Endothelial cell of umbilical vein (primary cell): ENCODE results near the gene COL16A1. TPM values are rescaled to one million over a fixed set of nuclear protein-coding genes. Genes with fewer than 3 reads are reported as not detected.

Experiments
- BruUV-seq: library from RNA; stranded (reverse); fragments of 400-500 nt; replicated peaks from 2 replicates; lab custom pipeline; 2021; lab: Mats Ljungman, UMichigan
- CTCF ChIA-PET: fragments of 300-600, 350-600 bp; sonication (Branson Sonifier 250); formaldehyde crosslinking; loops from one replicate; lab custom pipeline; 2021; ENCODE audit warnings: antibody characterized with exemption, inconsistent platforms; lab: Charles Lee
- POLR2A ChIA-PET: fragments of 300-600, 350-600 bp; sonication (Branson Sonifier 250); formaldehyde crosslinking; loops from one replicate; lab custom pipeline; 2021; ENCODE audit warnings: antibody characterized with exemption, inconsistent platforms; lab: Charles Lee
- DNase-seq: peaks from one replicate; pipeline ENCODE4 v3.0.0-alpha.2; 2011; ENCODE audit warnings: low read depth, low spot score
- FAIRE-seq: peaks from 2 replicates; lab custom pipeline; 2011; peaks lifted over from hg19 to GRCh38; lab: Jason Lieb, UNC
- H2AFZ ChIP-seq: 2 replicates; pipeline ENCODE4 v1.6.0; 2012; ENCODE audit warnings: low read depth, low read length, control low read depth, inconsistent platforms
- H3K27ac ChIP-seq: 2 replicates; pipeline ENCODE4 v1.5.1; 2011; ENCODE audit warnings: low read depth, mild to moderate bottlenecking, control low read depth, low read length, moderate library complexity; ENCODE audit not compliant: insufficient read depth
- H3K27me3 ChIP-seq, 2 experiments: 2 replicates each; pipeline versions ENCODE4 v1.6.0 to v1.6.1; 2011; ENCODE audit warnings: low read length in 2 of 2, mixed read lengths in 1 of 2; ENCODE audit not compliant: control insufficient read depth in 2 of 2, insufficient read depth in 2 of 2
- H3K36me3 ChIP-seq, 2 experiments: 2 replicates in 1 of 2; 3 replicates in 1 of 2; pipeline ENCODE4 v1.5.1; 2011; ENCODE audit warnings: low read length in 2 of 2, mild to moderate bottlenecking in 1 of 2, moderate library complexity in 1 of 2; ENCODE audit not compliant: control insufficient read depth in 2 of 2, insufficient read depth in 2 of 2; ENCODE audit errors: extremely low read depth in 1 of 2
- H3K4me1 ChIP-seq: 3 replicates; pipeline ENCODE4 v1.5.1; 2011; ENCODE audit warnings: mild to moderate bottlenecking, low read length; ENCODE audit not compliant: control insufficient read depth, insufficient read depth; ENCODE audit errors: extremely low read depth
- H3K4me2 ChIP-seq: 2 replicates; pipeline ENCODE4 v1.6.1; 2011; ENCODE audit warnings: low read length, control low read depth, mixed read lengths; ENCODE audit not compliant: insufficient read depth
- H3K4me3 ChIP-seq, 3 experiments: fragments of 200-600 bp in 1 of 3; sonication (generic), shearing (Covaris generic) in 1 of 3; replicated peaks in 1 of 3; 2 replicates each; pipeline ENCODE4 v1.5.1; 2011 to 2016; ENCODE audit warnings: control low read depth in 3 of 3, low read length in 3 of 3, mild to moderate bottlenecking in 2 of 3, inconsistent platforms in 1 of 3, low read depth in 1 of 3, moderate library complexity in 1 of 3; ENCODE audit not compliant: insufficient read depth in 1 of 3
- H3K79me2 ChIP-seq: 2 replicates; pipeline ENCODE4 v1.6.0; 2012; ENCODE audit warnings: low read length, inconsistent platforms; ENCODE audit not compliant: control insufficient read depth, insufficient read depth
- H3K9ac ChIP-seq: replicated peaks from 2 replicates; pipeline ENCODE3; 2011; ENCODE audit warnings: low read length, control low read depth; ENCODE audit not compliant: insufficient read depth; ENCODE audit errors: extremely low read depth
- H3K9me1 ChIP-seq: replicated peaks from 3 replicates; pipeline ENCODE4 v1.6.0; 2011; ENCODE audit warnings: mild to moderate bottlenecking, low read length; ENCODE audit not compliant: control insufficient read depth, insufficient read depth; ENCODE audit errors: extremely low read depth
- H3K9me3 ChIP-seq: replicated peaks from 2 replicates; pipeline ENCODE4 v1.5.1; 2012; ENCODE audit warnings: low read length, inconsistent platforms; ENCODE audit not compliant: control insufficient read depth, insufficient read depth
- H4K20me1 ChIP-seq: replicated peaks from 2 replicates; pipeline ENCODE3; 2011; ENCODE audit warnings: mild to moderate bottlenecking, low read length; ENCODE audit not compliant: control insufficient read depth, insufficient read depth; ENCODE audit errors: extremely low read depth
- CTCF ChIP-seq, 2 donors: IDR thresholded peaks; 1 replicate in 1 of 2; 2 replicates in 1 of 2; pipeline ENCODE4 v1.5.1; 2011; ENCODE audit warnings: low read length in 2 of 2, mild to moderate bottlenecking in 2 of 2, moderate library complexity in 2 of 2, control low read depth in 1 of 2, inconsistent platforms in 1 of 2, low read depth in 1 of 2; ENCODE audit not compliant: insufficient read depth in 1 of 2; ENCODE audit errors: extremely low read depth in 1 of 2
- EZH2 ChIP-seq: IDR thresholded peaks from 2 replicates; pipeline ENCODE4 v1.6.1; 2012; ENCODE audit warnings: borderline replicate concordance, low read depth, mild to moderate bottlenecking, moderate library complexity, low read length, inconsistent platforms; ENCODE audit not compliant: severe bottlenecking
- FOS ChIP-seq: IDR thresholded peaks from 2 replicates; pipeline ENCODE4 v1.6.1; 2011; ENCODE audit warnings: mild to moderate bottlenecking, low read length, moderate library complexity, borderline replicate concordance; ENCODE audit not compliant: insufficient read depth
- GATA2 ChIP-seq: IDR thresholded peaks from 2 replicates; pipeline ENCODE4 v1.7.0; 2011; ENCODE audit warnings: low read depth, mild to moderate bottlenecking, moderate library complexity, mixed read lengths, low read length; ENCODE audit not compliant: insufficient read length, insufficient read depth
- JUN ChIP-seq: IDR thresholded peaks from 2 replicates; pipeline ENCODE4 v1.6.1; 2011; ENCODE audit warnings: borderline replicate concordance, low read depth; ENCODE audit not compliant: insufficient read length, insufficient read depth
- MAX ChIP-seq: IDR thresholded peaks from 2 replicates; pipeline ENCODE4 v1.6.1; 2011; ENCODE audit not compliant: insufficient read depth, insufficient read length
- MYC ChIP-seq: IDR thresholded peaks from one replicate; pipeline ENCODE4 v1.6.1; 2011; ENCODE audit warnings: mild to moderate bottlenecking, low read depth, low read length
- POLR2A ChIP-seq: IDR thresholded peaks from 2 replicates; pipeline ENCODE4 v1.6.1; 2012; ENCODE audit warnings: low read depth, mild to moderate bottlenecking, control low read depth, low read length
- POLR2AphosphoS5 ChIP-seq: IDR thresholded peaks from 2 replicates; pipeline ENCODE4 v1.6.1; 2012; ENCODE audit warnings: low read depth, mild to moderate bottlenecking, control low read depth, low read length, moderate library complexity; ENCODE audit not compliant: insufficient read depth
- dilution Hi-C: fragments of 300-500 bp; cut with MboI; formaldehyde crosslinking; loops from one replicate; pipeline ENCODE4 v1.15.0; 2019; ENCODE audit warnings: low sequenced_read_pairs; ENCODE audit not compliant: extremely low pct_ligation_motif_present
- intact Hi-C: fragments of 100-400 bp; cut with micrococcal nuclease; formaldehyde crosslinking; loops from one replicate; pipeline ENCODE4 v1.10.0; 2022
- polyA plus RNA-seq, 4 experiments: library from polyadenylated mRNA; depleted of rRNA in 3 of 4; stranded (reverse) in 3 of 4; unstranded in 1 of 4; fragments of >200 nt; gene quantifications; 2 replicates each; pipeline versions ENCODE4 v1.2.1 to v1.2.3, GENCODE V29; 2011 to 2012; ENCODE audit warnings: missing spikeins in 1 of 4
- total RNA-seq: library from RNA; stranded (reverse); gene quantifications from 2 replicates; pipeline ENCODE4 v1.2.3, GENCODE V29; 2021

Gene COL16A1
- total and polyA plus RNA-seq, 2 donors (not counting 3 experiments of a cell fraction or from before 2014, with no cell fraction given): 0.68 to 1.2 TPM

- FAIRE-seq (no peak), DNase-seq (no peak)
- H3K79me2 ChIP-seq: no peaks in the 10 kb centered on the region
- dilution Hi-C loops (no loop called here), intact Hi-C loops (no loop called here)
- ChIA-PET POLR2A (no interaction called here), CTCF (interaction anchor here (0.6 to 1.5 kb wide), 4 partner anchors 9 to 109 kb away, joined by 3 to 5 read pairs (median 4); no protein-coding TSS in a partner anchor)
- H3K4me1 ChIP-seq: peaks cover 19% of the 10 kb centered on the region
- no peak overlapping the region for H2AFZ ChIP-seq
- H3K27me3 ChIP-seq: no peaks in the 10 kb centered on the region
- no peaks in the 10 kb centered on the region for H3K9me3 ChIP-seq
- H3K36me3 ChIP-seq: no peaks in the 10 kb centered on the region
- TF ChIP-seq EZH2 (no peak), JUN (no peak), FOS (no peak), MYC (no peak), GATA2 (no peak), MAX (no peak), POLR2AphosphoS5 (no peak), POLR2A (no peak), CTCF (IDR thresholded peaks at IDR 0.05; ENCODE audit: extremely low read depth in 1 of 2, insufficient read depth in 1 of 2, low read depth in 1 of 2, low read length in 2 of 2) (no peak)
- no TSS peak for BruUV-seq
- H3K9me1 ChIP-seq: no peaks in the 10 kb centered on the region
- no peak overlapping the region for H3K27ac ChIP-seq
- H3K4me3 ChIP-seq: no peak overlapping the region
- H4K20me1 ChIP-seq: no peaks in the 10 kb centered on the region
- no peak overlapping the region for H3K9ac ChIP-seq
- no peak overlapping the region for H3K4me2 ChIP-seq
Observed at GRCh38 chr1:31679676-31680230, 24.1 kb downstream of the COL16A1 start.
